GM21367 (cell line): Measurements from ENCODE around the gene C10orf53.

Experiments used
- ATAC-seq: cut with Tn5 transposase; IDR thresholded peaks from one replicate; pipeline ENCODE4 v1.9.1; 2021; ENCODE audit not compliant: unreplicated experiment

Gene C10orf53

DNA sequence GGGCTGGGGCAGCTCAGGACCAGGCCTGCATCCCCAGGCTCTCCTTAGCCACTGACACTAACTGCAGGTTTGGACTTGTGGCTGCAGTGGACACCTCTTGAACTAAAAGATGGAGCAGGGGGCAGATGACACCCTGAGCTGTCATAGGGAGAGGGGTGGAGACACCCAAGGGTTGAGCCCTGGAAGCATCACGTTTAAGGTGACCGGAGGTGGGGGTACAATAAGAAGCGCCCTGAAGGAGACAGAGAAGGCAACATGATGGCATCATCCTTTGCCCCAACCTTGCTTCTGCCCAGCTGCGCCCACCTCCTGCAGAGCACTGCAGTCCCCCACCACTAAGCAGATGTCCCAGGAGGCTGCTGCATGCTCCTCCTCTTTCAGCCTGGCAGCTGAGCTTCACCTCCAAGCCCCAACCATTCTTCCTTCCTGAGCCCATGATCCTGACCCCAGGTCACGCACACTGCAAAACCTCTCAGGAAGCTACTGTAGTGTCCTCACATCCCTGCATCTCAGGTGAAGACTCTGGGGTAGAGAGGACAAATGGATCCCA, 57.2 kb downstream of the C10orf53 start:
- no peak for ATAC-seq

- ATAC-seq, result no peak
These were observed 58.2 kb downstream of the C10orf53 start for GRCh38 chr10:49737474-49738201.

DNA sequence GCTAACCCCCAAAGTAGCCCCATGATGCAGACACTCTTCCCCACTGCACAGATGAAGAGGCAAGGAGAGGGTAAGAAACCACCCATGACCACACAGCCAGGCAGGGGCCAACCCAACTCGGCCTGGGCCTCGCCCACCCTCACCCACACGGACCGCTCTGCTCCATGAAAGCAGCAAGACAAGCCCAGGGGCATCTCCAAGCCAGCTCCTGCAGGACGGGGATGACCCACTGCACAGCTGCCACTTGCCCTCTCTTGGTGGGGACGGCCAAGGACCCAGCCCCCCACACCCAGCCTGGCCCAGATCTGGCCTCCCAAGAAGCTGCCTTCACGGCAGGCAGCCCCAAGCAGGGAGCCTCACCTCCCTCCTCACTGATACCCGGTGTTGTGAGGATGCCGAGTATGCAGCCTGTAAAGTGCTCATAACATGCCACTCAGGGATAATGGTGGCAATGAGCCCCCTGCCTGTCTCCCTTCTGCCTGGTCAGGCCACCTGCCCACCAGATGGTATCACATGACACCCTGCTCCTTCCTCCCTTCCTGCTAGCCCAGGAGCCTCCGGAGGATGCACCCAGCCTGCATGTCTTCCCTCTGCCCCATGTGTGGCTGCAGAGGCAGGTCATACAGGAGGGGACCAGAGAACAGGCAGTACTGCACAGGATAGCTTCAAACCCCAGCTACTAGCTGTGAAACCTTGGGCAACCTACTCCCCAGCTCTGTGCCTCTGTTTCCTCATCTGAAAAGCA, 59.3 kb downstream of the C10orf53 start:
- ATAC-seq, result no peak

DNA sequence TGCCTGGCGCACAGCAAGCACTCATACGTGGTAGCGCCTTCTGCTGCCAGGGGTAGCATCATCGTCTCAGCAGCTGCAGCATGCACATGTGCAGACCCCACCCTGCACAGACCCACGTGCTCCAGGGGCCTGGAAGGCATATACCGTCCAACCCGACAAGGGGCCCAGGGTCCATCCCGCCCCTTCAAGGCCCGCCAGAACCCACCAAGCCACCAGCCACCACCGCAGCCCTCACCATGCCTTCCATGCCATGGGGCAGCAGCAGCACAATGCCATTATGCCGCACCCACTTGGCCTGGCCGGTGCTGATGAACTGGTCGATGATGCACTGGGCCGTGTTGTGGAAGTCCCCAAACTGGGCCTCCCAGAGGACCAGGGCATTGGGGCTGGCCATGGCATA, 60.0 kb downstream of the C10orf53 start:
- ATAC-seq, result no peak

DNA sequence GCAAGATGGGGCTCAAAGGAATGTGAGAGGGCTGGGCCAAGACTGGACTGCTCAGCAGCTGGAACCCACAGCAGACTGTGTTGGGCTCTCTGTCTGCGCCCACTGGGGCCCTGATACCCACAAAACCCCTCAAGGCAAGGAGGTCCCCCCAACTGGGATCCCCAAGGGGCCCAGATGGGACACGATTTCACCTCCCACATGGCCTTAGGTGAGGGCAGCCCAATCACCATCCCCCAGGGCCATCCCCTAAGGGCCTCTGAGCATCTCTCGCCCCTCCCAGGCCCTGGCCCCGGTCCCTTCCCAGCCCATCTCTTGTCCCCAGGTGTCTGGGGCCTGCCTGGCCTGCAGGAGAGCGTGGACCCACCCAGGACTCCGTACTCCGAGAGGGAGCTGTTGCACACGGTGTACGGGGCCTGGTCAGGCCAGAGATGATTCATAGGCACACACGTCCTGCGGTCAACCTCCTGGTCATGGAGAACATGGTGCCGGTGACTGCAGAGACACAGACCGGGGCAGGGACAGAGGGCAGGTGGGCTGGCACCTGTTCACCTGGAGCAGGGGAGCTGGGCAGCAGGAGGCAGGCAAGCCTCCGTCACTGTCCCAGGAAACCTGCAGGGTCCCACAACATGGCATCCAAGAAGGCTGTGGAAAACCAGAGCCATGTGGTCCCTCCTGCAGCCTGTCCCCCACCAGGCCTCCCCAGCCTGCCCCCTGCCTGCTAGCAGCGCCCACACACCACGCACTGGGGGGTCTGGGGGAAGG, 61.1 kb downstream of the C10orf53 start:
- no peak for ATAC-seq

DNA sequence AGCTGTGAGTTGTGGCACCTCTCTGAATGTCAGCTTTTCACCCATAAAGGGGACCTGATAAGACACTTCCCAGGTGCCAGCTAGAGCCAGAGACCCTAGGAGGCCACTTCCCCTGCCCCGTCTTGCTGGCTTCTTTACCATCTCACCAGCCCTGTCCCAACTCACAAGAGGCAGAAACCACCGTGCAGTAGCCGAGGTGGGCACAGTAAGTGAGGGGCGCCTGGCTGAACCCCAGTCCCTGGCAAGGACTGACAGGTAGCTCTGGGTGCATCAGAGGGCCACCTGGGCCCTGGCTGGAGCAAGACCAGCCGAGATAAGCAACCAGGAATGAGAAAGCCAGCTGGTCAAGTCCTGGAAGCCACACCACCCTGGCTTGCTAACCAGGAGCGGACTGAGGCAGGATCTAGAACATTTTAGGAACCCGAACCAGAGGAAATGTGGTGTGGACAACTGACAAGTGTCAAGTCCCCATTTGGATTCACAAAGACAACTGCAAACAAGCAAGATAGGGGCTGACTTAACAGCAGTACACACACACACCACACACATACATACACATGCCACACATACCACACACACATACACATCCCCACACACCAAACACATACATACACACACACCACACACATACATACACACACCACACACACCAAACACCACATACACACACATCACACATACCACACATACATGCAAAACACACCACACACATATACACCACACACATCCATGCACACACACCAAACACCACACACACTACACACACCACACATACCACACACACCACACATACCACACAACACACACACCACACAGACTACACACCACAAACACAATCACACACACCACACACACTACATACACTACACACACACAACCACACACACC, 61.9 kb downstream of the C10orf53 start:
- no peak for ATAC-seq

GRCh38 chr10:49742683-49743463, 63.4 kb downstream of the C10orf53 start:
- ATAC-seq, result no peak

DNA sequence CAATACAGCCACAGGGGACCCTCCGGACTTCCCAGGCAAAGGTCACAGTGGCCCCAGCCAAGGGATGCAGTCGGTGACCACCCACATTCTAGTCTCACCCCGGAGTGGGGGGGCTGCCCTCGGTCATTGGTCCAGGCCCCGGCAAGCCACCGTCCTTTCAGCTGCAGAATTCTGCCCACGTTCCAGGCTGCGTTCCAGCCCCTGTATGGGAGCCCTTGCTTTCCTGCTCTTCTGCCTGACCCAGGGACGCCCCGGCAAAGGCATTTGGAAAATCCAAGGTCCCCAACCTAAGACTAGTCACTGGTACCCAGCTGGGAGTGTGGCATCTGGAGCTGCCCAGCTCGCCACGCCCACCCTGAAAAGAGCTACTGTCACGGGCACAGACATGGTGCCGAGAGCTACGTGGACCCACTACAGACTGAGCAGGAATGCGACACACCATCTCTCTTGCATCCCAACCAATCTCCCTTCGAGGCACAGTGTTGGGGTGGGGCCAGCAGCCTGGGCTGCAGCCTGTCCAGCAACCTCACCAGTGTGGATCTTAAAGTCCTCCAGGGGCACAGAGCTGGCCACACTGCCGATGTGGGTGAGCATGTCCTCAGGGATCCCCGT, 64.1 kb downstream of the C10orf53 start:
- ATAC-seq, result no peak

- no peak for ATAC-seq
These were observed 64.7 kb downstream of the C10orf53 start for GRCh38 chr10:49744091-49744685.

DNA sequence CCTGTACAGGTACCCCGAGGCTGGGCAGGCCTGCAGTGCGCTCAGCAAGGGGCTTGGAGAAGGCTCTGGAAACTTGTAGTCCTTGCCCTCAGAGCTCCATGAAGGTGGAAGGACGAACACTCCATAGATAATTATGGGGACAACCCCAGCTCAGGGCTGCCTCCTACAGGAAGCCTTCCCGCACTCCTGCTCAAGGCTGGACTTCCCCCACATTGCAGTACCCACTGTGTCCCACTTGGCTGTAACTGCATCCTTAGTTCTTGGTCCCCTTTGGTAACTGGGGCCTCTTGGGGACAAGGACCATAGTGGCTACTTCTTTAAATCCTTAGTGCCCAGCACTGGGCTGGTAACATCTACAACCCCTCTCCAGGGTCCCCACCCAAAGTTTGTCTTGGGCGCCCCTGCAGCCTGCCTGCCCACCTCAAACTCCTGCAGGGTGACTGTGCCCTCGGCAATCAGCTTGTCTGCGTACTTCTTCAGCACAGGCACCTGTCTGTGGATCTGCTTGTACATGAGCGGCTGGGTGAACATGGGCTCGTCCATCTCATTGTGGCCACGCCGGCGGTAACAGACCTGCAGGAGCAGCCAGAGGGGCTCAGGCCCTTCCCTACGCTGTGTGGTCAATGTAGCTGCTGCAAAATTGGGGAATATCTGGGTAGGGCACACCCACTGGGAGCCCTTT, 65.6 kb downstream of the C10orf53 start:
- no peak for ATAC-seq

DNA sequence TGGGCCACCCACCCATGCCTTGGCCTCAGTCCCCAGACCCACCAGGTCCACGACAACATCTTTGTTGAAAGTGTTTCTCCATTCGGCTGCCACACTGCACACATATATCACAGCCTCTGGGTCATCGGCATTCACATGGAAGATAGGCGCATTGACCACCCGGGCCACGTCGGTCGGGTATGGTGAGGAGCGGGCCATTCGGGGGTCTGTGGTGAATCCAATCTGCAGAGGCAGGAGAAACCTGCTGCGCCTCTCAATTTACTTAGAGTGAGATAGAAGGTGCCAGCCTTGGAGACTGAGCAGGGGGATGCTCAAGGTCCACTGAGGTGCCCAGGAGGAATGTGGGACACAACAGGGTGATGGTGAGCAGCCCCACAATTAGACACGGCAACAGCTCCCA, 66.3 kb downstream of the C10orf53 start:
- ATAC-seq, result no peak

DNA sequence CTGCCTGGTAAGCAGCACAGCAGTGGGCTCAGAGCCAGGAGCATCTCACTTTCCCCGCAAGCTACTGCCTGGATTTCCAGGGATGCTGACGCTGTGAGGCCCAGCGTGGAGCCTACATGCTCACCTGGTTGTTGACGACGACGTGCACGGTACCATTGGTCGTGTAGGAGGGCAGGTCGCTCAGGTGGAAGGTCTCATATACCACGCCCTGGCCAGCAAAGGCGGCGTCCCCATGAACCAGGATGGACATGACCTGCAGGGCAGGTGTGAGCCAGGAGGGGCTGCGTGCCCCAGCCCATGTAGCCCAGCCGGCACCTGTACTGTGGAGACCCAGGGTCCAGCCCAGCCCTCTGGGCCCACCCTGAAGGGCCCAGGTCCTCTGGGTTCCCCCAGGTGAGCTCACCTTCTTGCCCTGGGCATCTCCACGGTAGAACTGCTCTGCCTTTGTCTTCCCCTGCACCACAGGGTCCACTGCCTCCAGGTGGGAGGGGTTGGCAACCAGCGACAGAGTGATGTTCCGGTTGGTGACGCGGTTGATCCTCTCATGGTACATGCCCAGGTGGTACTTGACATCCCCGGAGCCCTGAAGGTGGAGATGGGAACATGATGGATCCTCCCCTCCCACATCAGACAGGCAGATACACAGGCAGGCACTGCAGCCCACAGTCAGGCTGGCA, 67.3 kb downstream of the C10orf53 start:
- no peak for ATAC-seq
